Amygdala (tissue), 56 donors: ENCODE results near the gene NFATC1.

Experiments
- DNase-seq, 56 donors: peaks; one replicate each; lab custom pipeline; 2025; lab: John Stamatoyannopoulos, UW

Gene NFATC1

GRCh38 chr18:79525556-79526467 is 130.1 kb downstream of the NFATC1 start:
- DNase-seq = peak in 16 of 56 donors; percentile 19 to 88 (median 44)

GRCh38 chr18:79526468-79527460 is 131.0 kb downstream of the NFATC1 start:
- no peak for DNase-seq

- DNase-seq = no peak
Observed at GRCh38 chr18:79527656-79528315, 132.1 kb downstream of the NFATC1 start.

- DNase-seq = no peak
Observed at GRCh38 chr18:79528316-79528695, 132.6 kb downstream of the NFATC1 start.

- peak in 26 of 56 donors; percentile 14 to 73 (median 39) for DNase-seq
Observed at GRCh38 chr18:79528846-79529245, 133.1 kb downstream of the NFATC1 start.

- no peak for DNase-seq
Observed at GRCh38 chr18:79529296-79529695, 133.6 kb downstream of the NFATC1 start.

- DNase-seq = no peak
Observed at GRCh38 chr18:79529991-79530390, 134.3 kb downstream of the NFATC1 start.

GRCh38 chr18:79530821-79531220 is 135.1 kb downstream of the NFATC1 start:
- DNase-seq = no peak

- DNase-seq = no peak
Observed at GRCh38 chr18:79531386-79531785, 135.7 kb downstream of the NFATC1 start.

GRCh38 chr18:79531926-79532312 is 136.2 kb downstream of the NFATC1 start:
- no peak for DNase-seq

GRCh38 chr18:79532313-79533007 is 136.7 kb downstream of the NFATC1 start:
- peak in 1 of 56 donors; percentile 21 for DNase-seq

GRCh38 chr18:79533146-79533545 is 137.4 kb downstream of the NFATC1 start:
- DNase-seq = no peak

GRCh38 chr18:79533591-79533990 is 137.9 kb downstream of the NFATC1 start:
- no peak for DNase-seq

GRCh38 chr18:79534356-79534755 is 138.6 kb downstream of the NFATC1 start:
- DNase-seq = no peak

GRCh38 chr18:79537758-79538157 is 142.0 kb downstream of the NFATC1 start:
- DNase-seq = no peak

GRCh38 chr18:79538635-79539034 is 142.9 kb downstream of the NFATC1 start:
- DNase-seq = no peak

GRCh38 chr18:79540161-79540903 is 144.6 kb downstream of the NFATC1 start:
- peak in 6 of 56 donors; percentile 13 to 25 (median 20) for DNase-seq

- DNase-seq = no peak
Observed at GRCh38 chr18:79540904-79541282, 145.2 kb downstream of the NFATC1 start.

GRCh38 chr18:79542213-79542612 is 146.5 kb downstream of the NFATC1 start:
- no peak for DNase-seq
